ENCODE data around the gene SPDYE3. TPM values are rescaled to one million over a fixed set of nuclear protein-coding genes. Genes with fewer than 3 reads are reported as not detected.
"Not testable (repeated sequence)": the region's sequence is repeated elsewhere in the genome, so short reads cannot be mapped to it uniquely, and the experiment has no call there.

SPDYE3 gene
- 1 to 10 TPM; 1.9 to 7.9 (median 4.1) TPM for total RNA-seq

- no CpG with 5 or more reads among the region's 8 CpGs for WGBS, 10 experiments
- in situ Hi-C loops (cut with MboI; ENCODE audit: low pct_unique_long_range_greater_than_20kb in 2 of 9, low sequenced_read_pairs in 9 of 9, unreplicated experiment in 9 of 9); H3K27ac ChIP-seq; H3K4me1 ChIP-seq (replicated peaks in 1 of 2); H3K4me3 ChIP-seq; ATAC-seq (replicated peaks in 6 of 8): not testable (repeated sequence)
Measured at GRCh38 chr7:100307402-100307801, at the start of gene SPDYE3. Gene SPDYE3, plus strand, starts transcription at chr7:100307702. Its CDS starts 184 bp downstream, at chr7:100307886.

DNA sequence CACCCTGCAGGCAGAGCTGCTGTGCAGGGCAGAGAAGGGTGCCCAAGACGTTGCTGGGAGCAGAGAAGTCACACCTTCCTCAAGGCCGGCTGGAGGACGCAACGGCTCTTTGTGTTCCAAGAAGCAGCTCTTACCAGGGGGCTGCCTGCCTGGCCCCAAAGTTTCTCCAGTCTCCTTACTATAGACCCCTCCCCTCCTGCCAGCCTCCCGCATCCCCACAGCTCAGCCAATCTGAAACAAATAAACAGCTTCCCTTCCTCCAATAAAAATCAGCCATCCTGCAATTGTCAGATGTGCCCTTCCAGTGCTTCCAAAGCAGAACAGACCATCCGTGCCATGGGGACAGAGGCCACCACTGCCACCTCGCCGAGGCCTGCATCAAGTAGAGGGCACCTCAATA is 47.5 kb upstream of the SPDYE3 start:
- in situ Hi-C loops (cut with MboI; ENCODE audit: low pct_unique_long_range_greater_than_20kb in 2 of 9, low sequenced_read_pairs in 9 of 9, unreplicated experiment in 9 of 9); ATAC-seq (replicated peaks in 6 of 8); H3K4me1 ChIP-seq (replicated peaks in 1 of 2); H3K27ac ChIP-seq; H3K4me3 ChIP-seq: not testable (repeated sequence)
- WGBS, 10 experiments, result 96% methylated on average over 3 of the region's 8 CpGs; no CpG with 5 or more reads in 9 of the 10 experiments

DNA sequence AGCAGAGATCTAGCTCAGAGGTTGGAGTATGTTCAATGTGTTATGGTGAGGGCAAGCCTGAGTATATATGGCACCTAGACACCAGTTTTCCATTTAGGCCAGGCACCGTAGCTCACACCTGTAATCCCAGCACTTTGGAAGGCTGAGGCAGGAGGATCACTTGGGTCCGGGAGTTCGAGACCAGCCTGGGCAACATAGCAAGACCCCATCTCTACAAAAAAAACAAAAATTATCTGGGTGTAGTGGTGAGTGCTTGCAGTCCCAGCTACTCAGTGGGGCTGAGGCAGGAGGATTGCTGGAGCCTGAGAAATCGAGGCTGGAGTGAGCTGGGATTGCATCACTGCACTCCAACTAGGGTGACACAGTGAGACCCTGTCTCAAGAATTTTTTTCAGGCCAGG is 44.6 kb upstream of the SPDYE3 start:
- H3K4me3 ChIP-seq; ATAC-seq (replicated peaks in 6 of 8); H3K27ac ChIP-seq; H3K4me1 ChIP-seq (replicated peaks in 1 of 2); in situ Hi-C loops (cut with MboI; ENCODE audit: low pct_unique_long_range_greater_than_20kb in 2 of 9, low sequenced_read_pairs in 9 of 9, unreplicated experiment in 9 of 9): not testable (repeated sequence)
- 78 to 100% (median 88%) methylated on average over 1 to 3 of the region's 4 CpGs; no CpG with 5 or more reads in 3 of the 10 experiments for WGBS, 10 experiments

- 82 to 100% (median 93%) methylated on average over 1 to 3 of the region's 4 CpGs; no CpG with 5 or more reads in 4 of the 10 experiments for WGBS, 10 experiments
- ATAC-seq (replicated peaks in 6 of 8); H3K4me3 ChIP-seq; H3K27ac ChIP-seq; in situ Hi-C loops (cut with MboI; ENCODE audit: low pct_unique_long_range_greater_than_20kb in 2 of 9, low sequenced_read_pairs in 9 of 9, unreplicated experiment in 9 of 9); H3K4me1 ChIP-seq (replicated peaks in 1 of 2): not testable (repeated sequence)
Measured at GRCh38 chr7:100264223-100264622, 43.3 kb upstream of the SPDYE3 start.

- H3K27ac ChIP-seq; in situ Hi-C loops (cut with MboI; ENCODE audit: low pct_unique_long_range_greater_than_20kb in 2 of 9, low sequenced_read_pairs in 9 of 9, unreplicated experiment in 9 of 9); H3K4me1 ChIP-seq (replicated peaks in 1 of 2); H3K4me3 ChIP-seq: not testable (repeated sequence)
- peak in 2 of 8 experiments; percentile 46 to 73 for ATAC-seq (replicated peaks in 6 of 8)
- WGBS, 10 experiments, result 100% methylated on average over 2 of the region's 7 CpGs; no CpG with 5 or more reads in 8 of the 10 experiments
Measured at GRCh38 chr7:100264669-100265165, 42.8 kb upstream of the SPDYE3 start.

DNA sequence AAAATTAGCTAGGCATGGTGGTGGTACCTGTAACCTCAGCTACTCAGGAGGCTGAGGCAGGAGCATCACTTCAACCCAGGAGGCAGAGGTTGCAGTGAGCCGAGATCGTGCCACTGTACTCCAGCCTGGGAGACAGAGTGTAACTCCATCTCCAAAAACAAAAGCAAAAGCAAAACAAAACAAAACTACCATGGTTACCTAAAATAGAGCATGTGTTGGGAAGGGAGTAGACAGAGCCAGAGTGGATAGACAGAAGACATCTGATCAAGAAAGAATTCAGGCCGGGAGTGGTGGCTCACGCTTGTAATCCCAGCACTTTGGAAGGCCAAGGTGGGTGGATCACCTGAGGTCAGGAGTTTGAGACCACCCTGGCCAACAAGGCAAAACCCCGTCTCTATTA is 41.7 kb upstream of the SPDYE3 start:
- in situ Hi-C loops (cut with MboI; ENCODE audit: low pct_unique_long_range_greater_than_20kb in 2 of 9, low sequenced_read_pairs in 9 of 9, unreplicated experiment in 9 of 9); H3K4me3 ChIP-seq; H3K27ac ChIP-seq: not testable (repeated sequence)
- peak in 3 of 8 experiments; percentile 51 to 88 (median 78) for ATAC-seq (replicated peaks in 6 of 8)
- H3K4me1 ChIP-seq (replicated peaks in 1 of 2), result peaks cover 10% of the 10 kb centered on the region in 2 donors
- WGBS, 10 experiments, result 67 to 100% (median 94%) methylated on average over 2 to 5 of the region's 5 CpGs; no CpG with 5 or more reads in 2 of the 10 experiments

DNA sequence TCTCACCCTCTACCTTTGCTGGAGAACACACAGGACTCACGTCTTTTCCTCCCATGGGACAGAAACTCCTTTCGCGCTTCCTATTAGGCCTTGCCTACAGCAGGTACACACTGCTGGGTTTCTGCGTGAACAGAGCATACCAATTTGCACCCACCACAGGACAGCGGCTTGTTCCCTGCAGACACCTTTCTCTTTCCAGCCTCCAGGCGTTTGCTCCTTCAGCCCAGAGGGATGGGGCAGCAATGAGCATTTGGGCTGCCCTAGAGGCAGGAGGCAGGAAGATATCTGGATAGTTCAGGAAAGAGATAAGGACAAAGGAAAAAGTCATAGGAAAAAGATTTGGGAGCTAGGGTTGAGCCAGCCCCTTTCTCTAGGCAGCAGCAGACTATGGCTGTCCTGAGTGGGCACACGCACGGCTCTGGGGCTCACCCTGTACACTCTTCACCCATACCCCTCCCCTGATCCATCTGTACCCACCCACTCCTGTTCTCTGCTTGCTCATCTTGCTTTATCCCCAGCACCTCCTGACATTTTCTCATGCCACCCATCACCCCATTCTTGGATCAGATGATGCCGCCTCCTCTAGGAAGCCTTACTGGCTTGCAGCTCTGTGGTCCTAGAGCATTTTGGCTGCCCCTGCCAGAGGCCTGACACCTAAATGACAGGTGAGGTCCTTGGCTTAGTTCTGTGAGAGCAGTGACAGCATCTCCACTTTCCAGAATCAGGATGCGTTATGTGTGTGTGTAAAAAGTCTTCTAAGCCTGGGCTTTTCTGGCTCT is 40.7 kb upstream of the SPDYE3 start:
- Histone ChIP-seq H3K4me3 (no peak overlapping the region), H3K27ac (no peak overlapping the region), H3K4me1 (replicated peaks in 1 of 2) (peaks cover 10% of the 10 kb centered on the region in 2 donors)
- ATAC-seq (replicated peaks in 6 of 8), result no peak
- in situ Hi-C loops (cut with MboI; ENCODE audit: low pct_unique_long_range_greater_than_20kb in 2 of 9, low sequenced_read_pairs in 9 of 9, unreplicated experiment in 9 of 9), result no loop called here
- 83 to 100% (median 100%) methylated on average over 1 to 3 of the region's 10 CpGs; no CpG with 5 or more reads in 4 of the 10 experiments for WGBS, 10 experiments

DNA sequence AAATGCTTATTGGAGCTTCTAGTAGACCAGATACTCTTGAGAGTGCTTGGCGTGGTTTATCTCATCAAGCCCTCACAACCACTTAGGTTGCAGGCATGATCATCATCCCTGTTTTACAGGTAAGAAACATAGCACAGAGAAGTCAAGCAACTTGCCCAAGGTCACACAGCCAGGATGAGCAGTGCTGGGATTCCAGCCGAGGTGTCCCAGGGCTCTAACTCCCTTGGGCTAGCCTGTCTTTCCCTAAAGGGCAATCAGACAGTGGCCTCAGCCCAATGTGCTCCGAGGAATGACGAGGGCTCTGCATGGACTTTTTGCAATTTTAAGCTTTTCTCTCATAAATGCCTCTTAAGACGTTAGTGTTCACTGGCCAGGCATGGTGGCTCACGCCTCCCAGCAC is 39.9 kb upstream of the SPDYE3 start:
- Histone ChIP-seq H3K4me3 (no peak overlapping the region), H3K27ac (no peak overlapping the region), H3K4me1 (replicated peaks in 1 of 2) (peaks cover 10 to 12% of the 10 kb centered on the region in 2 donors)
- 92 to 100% (median 100%) methylated on average over 1 to 2 of the region's 6 CpGs; no CpG with 5 or more reads in 5 of the 10 experiments for WGBS, 10 experiments
- in situ Hi-C loops (cut with MboI; ENCODE audit: low pct_unique_long_range_greater_than_20kb in 2 of 9, low sequenced_read_pairs in 9 of 9, unreplicated experiment in 9 of 9), result no loop called here
- ATAC-seq (replicated peaks in 6 of 8), result no peak

GRCh38 chr7:100268882-100269281 is 38.6 kb upstream of the SPDYE3 start:
- 70 to 100% (median 93%) methylated on average over 1 to 6 of the region's 11 CpGs; no CpG with 5 or more reads in 3 of the 10 experiments for WGBS, 10 experiments
- Histone ChIP-seq H3K27ac (peak overlapping the region in 1 of 2 donors; percentile 64), H3K4me1 (replicated peaks in 1 of 2) (peaks cover 10 to 15% of the 10 kb centered on the region in 2 donors)
- H3K4me3 ChIP-seq; ATAC-seq (replicated peaks in 6 of 8); in situ Hi-C loops (cut with MboI; ENCODE audit: low pct_unique_long_range_greater_than_20kb in 2 of 9, low sequenced_read_pairs in 9 of 9, unreplicated experiment in 9 of 9): not testable (repeated sequence)

DNA sequence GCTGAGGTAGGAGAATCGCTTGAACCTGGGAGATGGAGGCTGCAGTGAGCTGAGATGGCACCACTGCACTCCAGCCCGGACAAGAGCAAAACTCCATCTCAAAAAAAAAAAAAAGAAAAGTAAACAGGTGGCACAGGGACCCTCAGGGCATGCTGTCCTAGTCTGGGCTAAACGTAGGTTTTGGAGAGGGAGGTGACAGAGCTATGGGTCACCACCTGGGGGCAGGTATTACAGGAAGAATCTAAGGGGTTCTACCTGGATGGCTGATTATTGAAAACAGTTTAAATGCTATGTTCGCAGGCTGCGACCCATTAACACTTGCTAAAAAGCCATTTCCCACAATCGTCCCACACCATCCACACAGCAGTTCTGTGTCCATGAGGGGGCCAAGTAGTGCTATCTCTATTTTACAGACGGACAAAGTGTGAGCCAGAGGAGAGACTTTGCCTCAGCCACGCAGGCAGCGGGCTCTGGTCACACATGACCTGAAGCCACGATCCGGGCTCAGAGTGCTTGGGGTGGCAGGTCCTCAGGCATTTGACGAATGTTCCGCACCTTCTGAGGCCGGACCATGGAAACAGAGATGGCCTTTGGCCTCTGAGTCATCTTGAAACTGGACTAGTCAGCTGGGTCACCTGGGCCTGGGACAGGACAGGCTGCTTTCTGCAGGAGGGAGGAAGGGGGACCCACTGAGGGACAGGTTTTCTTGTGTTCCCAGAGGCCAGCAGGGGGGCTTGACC is 38.0 kb upstream of the SPDYE3 start:
- 20 to 80% (median 40%) methylated on average over 1 to 5 of the region's 14 CpGs; no CpG with 5 or more reads in 5 of the 10 experiments for whole genome bisulfite sequencing, 10 experiments
- in situ Hi-C loops (cut with MboI; ENCODE audit: low pct_unique_long_range_greater_than_20kb in 2 of 9, low sequenced_read_pairs in 9 of 9, unreplicated experiment in 9 of 9), result not testable (repeated sequence)
- ATAC-seq (replicated peaks in 6 of 8), result peak in 5 of 8 experiments; percentile 24 to 63 (median 53)
- Histone ChIP-seq H3K27ac (peak overlapping the region; percentile 45 to 64), H3K4me1 (replicated peaks in 1 of 2) (peaks cover 10 to 15% of the 10 kb centered on the region in 2 donors), H3K4me3 (peak overlapping the region; percentile 27 to 100 (median 87))

DNA sequence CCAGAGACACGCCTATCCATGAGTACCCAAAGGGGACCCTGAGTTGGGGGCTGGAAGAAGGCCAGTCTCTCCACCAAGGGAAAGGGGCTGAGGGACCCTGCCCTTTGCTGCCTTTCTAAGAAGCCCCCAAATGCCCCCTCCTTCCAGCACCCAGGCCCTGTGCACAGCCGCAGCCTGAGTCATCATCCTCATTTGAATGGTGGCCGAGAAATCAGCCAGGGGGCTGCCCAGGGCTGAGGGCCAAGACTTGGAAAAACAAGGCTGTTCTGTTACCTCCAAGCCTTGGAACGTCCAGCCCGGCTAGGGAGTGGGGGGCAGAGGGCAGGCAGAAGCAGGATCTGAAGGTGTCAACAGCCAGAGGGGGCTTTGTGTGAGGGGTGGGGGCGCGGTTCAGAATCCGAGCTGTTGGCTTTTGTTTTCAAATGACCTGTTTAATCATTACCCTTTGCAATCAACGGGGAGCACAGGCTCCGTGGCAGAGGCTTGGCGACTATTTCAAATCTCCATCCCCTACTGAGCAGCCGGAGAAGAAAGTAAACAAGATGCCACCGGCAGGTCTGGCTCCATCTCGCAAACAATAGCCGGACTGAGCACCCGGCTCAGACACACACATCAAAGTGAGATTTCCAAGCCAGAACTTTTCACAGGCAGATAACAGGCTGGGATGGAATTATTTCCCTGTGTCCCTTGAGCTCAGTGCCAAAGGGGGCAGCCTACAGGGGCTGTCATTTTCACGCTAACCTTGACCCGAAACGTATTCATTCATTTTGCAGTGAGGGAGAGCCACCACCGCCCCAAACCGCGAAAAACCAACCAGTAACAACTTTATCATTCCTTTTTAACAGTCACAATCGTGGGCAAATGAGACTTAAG is 37.2 kb upstream of the SPDYE3 start:
- H3K4me1 ChIP-seq (replicated peaks in 1 of 2), result peaks cover 10 to 15% of the 10 kb centered on the region in 2 donors
- peak overlapping the region; percentile 64 to 100 (median 87) for H3K4me3 ChIP-seq
- H3K27ac ChIP-seq, result peak overlapping the region; percentile 45 to 64
- 0 to 8% (median 0%) methylated on average over 1 to 4 of the region's 23 CpGs; no CpG with 5 or more reads in 4 of the 10 experiments for WGBS, 10 experiments
- in situ Hi-C loops (cut with MboI; ENCODE audit: low pct_unique_long_range_greater_than_20kb in 2 of 9, low sequenced_read_pairs in 9 of 9, unreplicated experiment in 9 of 9), result not testable (repeated sequence)
- ATAC-seq (replicated peaks in 6 of 8), result peak in 5 of 8 experiments; percentile 62 to 70 (median 68)

DNA sequence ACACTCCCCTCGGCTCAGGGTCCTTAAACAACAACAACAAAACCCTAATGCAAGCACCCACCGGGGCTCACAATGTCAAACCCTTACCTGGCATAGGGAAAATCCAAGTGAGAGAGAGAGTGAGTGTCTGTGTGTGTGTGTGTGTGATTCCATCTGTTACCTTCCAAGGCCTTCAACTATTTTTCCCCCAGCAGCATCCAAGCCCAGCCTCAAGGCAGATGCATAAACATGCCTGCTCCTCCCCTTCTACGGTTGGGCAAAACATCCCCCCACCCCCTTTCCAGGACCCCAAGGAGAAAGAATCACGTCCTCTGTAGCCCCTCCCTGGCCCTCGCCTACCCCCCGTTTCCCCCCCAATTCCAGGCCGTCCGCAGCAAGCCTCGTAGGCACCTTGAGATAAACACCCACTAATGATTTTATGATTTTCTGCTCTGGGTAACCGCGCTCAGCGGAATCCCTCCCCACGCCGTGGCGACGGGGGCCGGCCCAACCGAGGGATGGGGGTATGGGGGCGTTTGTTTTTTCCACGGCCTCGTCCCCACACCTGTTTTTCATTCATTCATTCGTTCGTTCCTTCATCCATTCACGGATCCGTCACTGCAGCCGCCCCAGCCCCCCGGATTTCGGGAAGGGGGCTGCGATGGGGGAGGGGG is 36.4 kb upstream of the SPDYE3 start:
- in situ Hi-C loops (cut with MboI; ENCODE audit: low pct_unique_long_range_greater_than_20kb in 2 of 9, low sequenced_read_pairs in 9 of 9, unreplicated experiment in 9 of 9); H3K27ac ChIP-seq: not testable (repeated sequence)
- WGBS, 10 experiments, result 0% methylated on average over 2 of the region's 29 CpGs; no CpG with 5 or more reads in 9 of the 10 experiments
- peak in 3 of 8 experiments; percentile 5 to 10 (median 6) for ATAC-seq (replicated peaks in 6 of 8)
- peak overlapping the region; percentile 64 to 100 (median 87) for H3K4me3 ChIP-seq
- peaks cover 10 to 15% of the 10 kb centered on the region in 2 donors for H3K4me1 ChIP-seq (replicated peaks in 1 of 2)
